Measurements from ENCODE around the gene COG4.

GRCh38 chr16:70510216-70510615 lies 13.1 kb downstream of the COG4 start:
- no peak for TF ChIP-seq CTCF (IDR thresholded peaks at IDR 0.05; ENCODE audit: low read depth, low read length)
- TF ChIP-seq POLR2A (IDR thresholded peaks at IDR 0.05; ENCODE audit: extremely low read depth, insufficient read length), result no peak

Data from NB4 (cell line).